ENCODE measurements around the gene SYT9.

Gene SYT9

GRCh38 chr11:7428196-7428595 lies 176.5 kb downstream of the SYT9 start:
- TF ChIP-seq ZNF8 (CRISPR knock-in tag; IDR thresholded peaks at IDR 0.05) (no peak), CSDC2 (CRISPR knock-in tag; IDR thresholded peaks at IDR 0.05) (no peak), CSRNP3 (CRISPR knock-in tag; IDR thresholded peaks at IDR 0.05) (no peak), ZC3H10 (CRISPR knock-in tag; IDR thresholded peaks at IDR 0.05) (no peak), SNAI2 (CRISPR knock-in tag; IDR thresholded peaks at IDR 0.05) (no peak), ISL1 (CRISPR knock-in tag; IDR thresholded peaks at IDR 0.05) (no peak), ARNTL (CRISPR knock-in tag; IDR thresholded peaks at IDR 0.05; ENCODE audit: borderline replicate concordance, low read depth) (no peak), GLIS3 (CRISPR knock-in tag; IDR thresholded peaks at IDR 0.05) (no peak), TCF4 (CRISPR knock-in tag; IDR thresholded peaks at IDR 0.05; ENCODE audit: borderline replicate concordance) (no peak), RARB (CRISPR knock-in tag; IDR thresholded peaks at IDR 0.05) (no peak), ZNF565 (CRISPR knock-in tag; conservative IDR thresholded peaks at IDR 0.05; ENCODE audit: low read depth) (no peak), OSR1 (CRISPR knock-in tag; IDR thresholded peaks at IDR 0.05) (no peak), ESRRG (CRISPR knock-in tag; IDR thresholded peaks at IDR 0.05) (no peak), PPARA (CRISPR knock-in tag; IDR thresholded peaks at IDR 0.05; ENCODE audit: borderline replicate concordance) (no peak)
- ATAC-seq: no peak

- TF ChIP-seq BACH2 (CRISPR knock-in tag; IDR thresholded peaks at IDR 0.05; ENCODE audit: borderline replicate concordance): no peak
- TF ChIP-seq TOX (CRISPR knock-in tag; IDR thresholded peaks at IDR 0.05; ENCODE audit: borderline replicate concordance): no peak
- no peak for TF ChIP-seq PATZ1 (CRISPR knock-in tag; IDR thresholded peaks at IDR 0.05; ENCODE audit: borderline replicate concordance)
- no peak for TF ChIP-seq ESRRG (CRISPR knock-in tag; IDR thresholded peaks at IDR 0.05)
- no peak for TF ChIP-seq CREB5 (CRISPR knock-in tag; IDR thresholded peaks at IDR 0.05; ENCODE audit: low read depth)
- TF ChIP-seq RARB (CRISPR knock-in tag; IDR thresholded peaks at IDR 0.05): no peak
- TF ChIP-seq OSR1 (CRISPR knock-in tag; IDR thresholded peaks at IDR 0.05): no peak
- ATAC-seq: no peak
Observed at GRCh38 chr11:7430496-7430895, 178.8 kb downstream of the SYT9 start.

GRCh38 chr11:7435176-7435575 lies 183.5 kb downstream of the SYT9 start:
- ATAC-seq: no peak
- TF ChIP-seq SNAI2 (CRISPR knock-in tag; IDR thresholded peaks at IDR 0.05) (no peak), GLIS3 (CRISPR knock-in tag; IDR thresholded peaks at IDR 0.05) (no peak), PATZ1 (CRISPR knock-in tag; IDR thresholded peaks at IDR 0.05; ENCODE audit: borderline replicate concordance) (no peak), OSR1 (CRISPR knock-in tag; IDR thresholded peaks at IDR 0.05) (no peak), POU6F1 (CRISPR knock-in tag; IDR thresholded peaks at IDR 0.05; ENCODE audit: borderline replicate concordance, low read depth) (no peak), ZNF8 (CRISPR knock-in tag; IDR thresholded peaks at IDR 0.05) (no peak), TSHZ2 (CRISPR knock-in tag; IDR thresholded peaks at IDR 0.05) (no peak), TOX (CRISPR knock-in tag; IDR thresholded peaks at IDR 0.05; ENCODE audit: borderline replicate concordance) (no peak), ZNF565 (CRISPR knock-in tag; conservative IDR thresholded peaks at IDR 0.05; ENCODE audit: low read depth) (no peak), ARNTL (CRISPR knock-in tag; IDR thresholded peaks at IDR 0.05; ENCODE audit: borderline replicate concordance, low read depth) (no peak), CREB5 (CRISPR knock-in tag; IDR thresholded peaks at IDR 0.05; ENCODE audit: low read depth) (no peak)
